Mucosa of rectum (tissue), 2 donors: ENCODE measurements around the gene TMEM213.

ENCODE experiments used
- H3K27ac ChIP-seq, 2 donors: one replicate each; pipeline ENCODE4 v1.7.0; 2013; ENCODE audit warnings: inconsistent platforms in 2 of 2, low read depth in 2 of 2, low read length in 2 of 2
- H3K27me3 ChIP-seq, 2 donors: one replicate each; pipeline ENCODE4 v1.7.0; 2013; ENCODE audit warnings: low read length in 2 of 2; ENCODE audit not compliant: control insufficient read depth in 2 of 2, insufficient read depth in 2 of 2
- H3K36me3 ChIP-seq, 2 donors: one replicate each; pipeline ENCODE4 v1.7.0; 2013; ENCODE audit warnings: low read length in 2 of 2; ENCODE audit not compliant: control insufficient read depth in 2 of 2, insufficient read depth in 2 of 2
- H3K4me1 ChIP-seq, 2 donors: one replicate each; pipeline ENCODE4 v1.7.0; 2013; ENCODE audit warnings: low read length in 2 of 2, mild to moderate bottlenecking in 1 of 2; ENCODE audit not compliant: control insufficient read depth in 2 of 2, insufficient read depth in 2 of 2
- H3K4me3 ChIP-seq, 2 donors: one replicate each; pipeline ENCODE4 v1.7.0; 2013; ENCODE audit warnings: low read length in 2 of 2
- H3K9ac ChIP-seq, 2 donors: one replicate each; pipeline ENCODE4 v1.7.0; 2013; ENCODE audit warnings: low read length in 2 of 2, low read depth in 1 of 2, mild to moderate bottlenecking in 1 of 2
- H3K9me3 ChIP-seq, 2 donors: one replicate each; pipeline ENCODE4 v1.7.0; 2013; ENCODE audit warnings: low read length in 2 of 2; ENCODE audit not compliant: control insufficient read depth in 2 of 2
- donor health status: healthy.
- donor health status: Normal muscosa, but diverticular disease.

Gene TMEM213

GRCh38 chr7:138871065-138871813 lies 73.4 kb downstream of the TMEM213 start:
- Histone ChIP-seq H3K9ac (no peak overlapping the region), H3K27me3 (no peaks in the 10 kb centered on the region), H3K36me3 (no peaks in the 10 kb centered on the region), H3K9me3 (no peaks in the 10 kb centered on the region), H3K4me3 (no peak overlapping the region), H3K27ac (no peak overlapping the region), H3K4me1 (no peaks in the 10 kb centered on the region)

DNA sequence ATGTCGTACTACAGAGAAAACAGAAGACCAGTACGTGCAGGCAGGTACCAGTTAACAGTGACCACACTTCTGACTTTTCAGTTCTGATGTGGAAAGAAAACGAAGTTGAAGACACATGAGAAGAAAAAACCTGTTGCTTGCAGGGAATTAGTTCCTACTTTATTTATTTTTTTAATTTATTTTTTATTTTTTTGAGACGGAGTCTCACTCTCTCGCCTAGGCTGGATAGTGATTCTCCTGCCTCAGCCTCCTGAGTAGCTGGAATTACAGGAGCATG lies 74.0 kb downstream of the TMEM213 start:
- Histone ChIP-seq H3K36me3 (no peaks in the 10 kb centered on the region), H3K27me3 (no peaks in the 10 kb centered on the region), H3K4me1 (no peaks in the 10 kb centered on the region), H3K9me3 (no peaks in the 10 kb centered on the region), H3K9ac (no peak overlapping the region), H3K4me3 (no peak overlapping the region), H3K27ac (no peak overlapping the region)

GRCh38 chr7:138872576-138872975 lies 74.8 kb downstream of the TMEM213 start:
- no peaks in the 10 kb centered on the region for H3K36me3 ChIP-seq
- H3K4me3 ChIP-seq, result no peak overlapping the region

DNA sequence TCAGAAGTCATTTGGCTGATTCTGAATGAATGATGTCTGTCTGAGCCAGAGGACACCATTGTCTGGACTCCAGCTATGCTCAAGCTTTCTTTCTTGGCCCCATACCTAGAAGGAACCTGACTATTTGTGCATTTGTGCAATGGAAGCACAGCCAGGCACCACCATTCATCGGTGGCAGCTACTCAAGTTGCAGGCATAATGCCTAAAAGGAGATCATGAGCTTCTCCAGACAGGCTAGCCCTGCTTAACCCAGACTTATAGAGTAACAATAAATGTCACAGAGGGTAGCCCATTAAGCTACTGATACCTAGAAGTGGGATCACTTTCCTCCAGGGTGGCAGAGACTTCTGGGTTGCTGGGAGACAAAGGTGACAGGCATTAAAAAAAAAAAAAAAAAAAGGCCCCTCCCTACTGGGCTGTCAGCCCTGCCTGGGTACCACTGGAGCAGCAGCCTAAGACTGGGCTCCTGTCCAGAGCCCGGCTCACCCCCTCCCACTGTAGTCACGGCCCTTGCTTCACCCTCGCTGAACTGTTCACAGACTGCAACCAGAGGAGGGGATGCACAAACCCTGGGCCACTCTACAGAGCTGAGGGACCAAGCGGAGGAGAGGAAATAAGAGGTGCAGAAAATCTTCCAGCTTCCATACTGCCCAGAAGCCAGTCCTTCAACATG lies 75.6 kb downstream of the TMEM213 start:
- Histone ChIP-seq H3K27ac (no peak overlapping the region), H3K4me3 (no peak overlapping the region), H3K36me3 (no peaks in the 10 kb centered on the region), H3K4me1 (no peaks in the 10 kb centered on the region), H3K9ac (no peak overlapping the region), H3K27me3 (no peaks in the 10 kb centered on the region), H3K9me3 (no peaks in the 10 kb centered on the region)

More at GRCh38 chr7:138872576-138872975, 74.8 kb downstream of the TMEM213 start:
- Histone ChIP-seq H3K27me3 (no peaks in the 10 kb centered on the region), H3K4me1 (no peaks in the 10 kb centered on the region), H3K27ac (no peak overlapping the region), H3K9ac (no peak overlapping the region), H3K9me3 (no peaks in the 10 kb centered on the region)

DNA sequence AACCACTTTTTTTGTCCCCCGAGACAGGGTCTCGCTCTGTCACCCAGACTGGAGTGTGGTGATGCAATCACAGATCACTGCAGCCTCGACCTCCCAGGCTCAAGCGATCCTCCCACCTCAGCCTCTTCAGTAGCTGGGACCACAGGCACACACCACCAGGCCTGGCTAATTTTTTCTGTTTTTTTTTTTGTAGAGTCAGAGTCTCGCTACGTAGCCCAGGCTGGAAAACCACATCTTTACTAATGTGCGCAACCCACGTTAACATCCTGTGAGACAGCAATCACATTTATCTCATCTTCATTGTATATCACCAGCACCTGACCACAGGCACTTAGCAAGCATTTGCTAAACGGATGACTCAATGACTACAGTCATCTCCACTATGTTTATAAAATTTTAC lies 78.0 kb downstream of the TMEM213 start:
- H3K27ac ChIP-seq, result no peak overlapping the region
- H3K9me3 ChIP-seq, result no peaks in the 10 kb centered on the region
- H3K9ac ChIP-seq, result no peak overlapping the region
- H3K4me3 ChIP-seq, result no peak overlapping the region
- H3K36me3 ChIP-seq, result no peaks in the 10 kb centered on the region
- H3K27me3 ChIP-seq, result no peaks in the 10 kb centered on the region
- no peaks in the 10 kb centered on the region for H3K4me1 ChIP-seq

DNA sequence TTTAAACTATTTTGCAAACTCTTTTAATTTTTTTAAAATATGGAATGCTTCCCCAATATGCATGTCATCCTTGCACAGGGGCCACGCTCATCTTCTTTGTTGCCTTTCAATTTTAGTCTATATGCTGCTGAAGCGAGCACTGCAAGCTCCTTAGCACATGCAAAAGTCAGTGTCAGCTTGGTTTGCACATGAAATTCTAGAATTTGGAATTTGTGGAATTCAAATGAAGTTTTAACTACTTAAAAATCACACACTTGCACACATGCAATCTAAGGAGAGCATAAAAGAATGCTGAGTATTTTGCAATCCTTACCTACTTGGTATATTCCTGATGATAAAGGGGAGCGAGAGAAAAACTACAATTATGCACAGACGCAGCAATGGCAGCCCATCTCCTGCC lies 78.5 kb downstream of the TMEM213 start:
- no peak overlapping the region for H3K9ac ChIP-seq
- no peaks in the 10 kb centered on the region for H3K4me1 ChIP-seq

GRCh38 chr7:138878051-138878450 lies 80.3 kb downstream of the TMEM213 start:
- Histone ChIP-seq H3K4me3 (no peak overlapping the region), H3K27ac (no peak overlapping the region), H3K4me1 (no peaks in the 10 kb centered on the region), H3K36me3 (no peaks in the 10 kb centered on the region), H3K27me3 (no peaks in the 10 kb centered on the region), H3K9ac (no peak overlapping the region), H3K9me3 (no peaks in the 10 kb centered on the region)

More for the DNA sequence above, 78.5 kb downstream of the TMEM213 start:
- no peaks in the 10 kb centered on the region for H3K27me3 ChIP-seq
- no peaks in the 10 kb centered on the region for H3K36me3 ChIP-seq
- no peak overlapping the region for H3K4me3 ChIP-seq
- H3K27ac ChIP-seq, result no peak overlapping the region
- H3K9me3 ChIP-seq, result no peaks in the 10 kb centered on the region

DNA sequence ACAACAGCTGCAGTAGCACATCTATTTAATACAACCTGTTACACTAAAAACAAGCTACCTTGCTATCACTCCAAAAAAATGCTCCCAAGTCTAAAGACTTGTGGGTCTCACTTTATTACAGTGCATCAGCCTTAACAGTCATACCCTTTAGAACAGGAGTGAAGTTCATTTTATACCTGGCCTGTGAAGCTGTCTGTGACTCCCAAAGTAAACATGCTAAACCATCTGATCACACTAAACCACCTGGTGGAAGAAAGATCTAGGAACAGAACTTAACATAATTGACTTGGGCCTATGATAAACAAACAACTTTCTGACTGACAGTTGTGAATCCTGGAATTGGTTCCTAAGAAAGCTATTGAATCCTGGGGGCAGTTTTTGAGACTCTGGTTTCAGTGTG lies 81.1 kb downstream of the TMEM213 start:
- Histone ChIP-seq H3K27ac (no peak overlapping the region), H3K27me3 (no peaks in the 10 kb centered on the region), H3K4me3 (no peak overlapping the region), H3K9ac (no peak overlapping the region), H3K36me3 (no peaks in the 10 kb centered on the region), H3K9me3 (no peaks in the 10 kb centered on the region), H3K4me1 (no peaks in the 10 kb centered on the region)

- H3K4me3 ChIP-seq, result no peak overlapping the region
- H3K9me3 ChIP-seq, result no peaks in the 10 kb centered on the region
- no peaks in the 10 kb centered on the region for H3K36me3 ChIP-seq
- no peaks in the 10 kb centered on the region for H3K4me1 ChIP-seq
- H3K27ac ChIP-seq, result no peak overlapping the region
- H3K9ac ChIP-seq, result no peak overlapping the region
- H3K27me3 ChIP-seq, result no peaks in the 10 kb centered on the region
Measured at GRCh38 chr7:138879356-138879755, 81.6 kb downstream of the TMEM213 start.

- no peak overlapping the region for H3K9ac ChIP-seq
- H3K27me3 ChIP-seq, result no peaks in the 10 kb centered on the region
- H3K9me3 ChIP-seq, result no peaks in the 10 kb centered on the region
- no peak overlapping the region for H3K27ac ChIP-seq
- no peaks in the 10 kb centered on the region for H3K36me3 ChIP-seq
- H3K4me3 ChIP-seq, result no peak overlapping the region
- no peaks in the 10 kb centered on the region for H3K4me1 ChIP-seq
Measured at GRCh38 chr7:138880881-138881578, 83.2 kb downstream of the TMEM213 start.
